CD8-positive, alpha-beta memory T cell (primary cell): ENCODE measurements around the gene KIF1B. TPM values are rescaled to one million over a fixed set of nuclear protein-coding genes. Genes with fewer than 3 reads are reported as not detected.
"Not testable (repeated sequence)": the region's sequence is repeated elsewhere in the genome, so short reads cannot be mapped to it uniquely, and the experiment has no call there.

ENCODE experiments used
- CTCF ChIA-PET: fragments of 350-600 bp; sonication (Branson Sonifier 250); formaldehyde crosslinking; loops from one replicate; lab custom pipeline; 2021; ENCODE audit warnings: antibody characterized with exemption; lab: Charles Lee
- POLR2A ChIA-PET: fragments of 350-600 bp; sonication (Branson Sonifier 250); formaldehyde crosslinking; loops from one replicate; lab custom pipeline; 2021; ENCODE audit warnings: antibody characterized with exemption; lab: Charles Lee
- DNase-seq, 5 donors: peaks; one replicate each; pipeline versions ENCODE4 v3.0.0 to v3.0.0-alpha.2; 2020 to 2022; ENCODE audit warnings: mixed read lengths in 1 of 5
- H3K27ac ChIP-seq: one replicate; pipeline ENCODE4 v1.7.0; 2013; ENCODE audit warnings: low read depth, mild to moderate bottlenecking, low read length, moderate library complexity
- H3K27me3 ChIP-seq: 2 replicates; pipeline ENCODE4 v1.7.0; 2013; ENCODE audit warnings: low read length, mild to moderate bottlenecking; ENCODE audit not compliant: insufficient read depth, poor library complexity, severe bottlenecking
- H3K36me3 ChIP-seq: 2 replicates; pipeline ENCODE4 v1.7.0; 2013; ENCODE audit warnings: mild to moderate bottlenecking, low read length, moderate library complexity; ENCODE audit not compliant: insufficient read depth
- H3K4me1 ChIP-seq: 2 replicates; pipeline ENCODE4 v1.7.0; 2013; ENCODE audit warnings: mild to moderate bottlenecking, low read length, moderate library complexity; ENCODE audit not compliant: insufficient read depth
- H3K4me3 ChIP-seq: 2 replicates; pipeline ENCODE4 v1.7.0; 2013; ENCODE audit warnings: mild to moderate bottlenecking, low read length
- H3K9me3 ChIP-seq: 2 replicates; pipeline ENCODE4 v1.7.0; 2013; ENCODE audit warnings: mild to moderate bottlenecking, low read length
- H3K27ac Mint-ChIP-seq, 8 donors: one replicate each; pipeline ENCODE4 v1.8.0; 2020 to 2021; ENCODE audit warnings: mixed read lengths in 8 of 8, mild to moderate bottlenecking in 6 of 8, inconsistent platforms in 3 of 8, moderate library complexity in 3 of 8
- H3K27me3 Mint-ChIP-seq, 2 donors: one replicate each; pipeline ENCODE4 v1.8.0; 2020 to 2021; ENCODE audit warnings: mixed read lengths in 2 of 2, mild to moderate bottlenecking in 1 of 2, moderate library complexity in 1 of 2
- H3K36me3 Mint-ChIP-seq, 3 donors: one replicate each; pipeline ENCODE4 v1.8.0; 2020 to 2021; ENCODE audit warnings: mixed read lengths in 3 of 3, inconsistent platforms in 1 of 3, mild to moderate bottlenecking in 1 of 3
- H3K4me1 Mint-ChIP-seq, 3 donors: one replicate each; pipeline ENCODE4 v1.8.0; 2020 to 2021; ENCODE audit warnings: mixed read lengths in 3 of 3, inconsistent platforms in 1 of 3, mild to moderate bottlenecking in 1 of 3
- H3K4me3 Mint-ChIP-seq, 7 donors: one replicate each; pipeline ENCODE4 v1.8.0; 2020 to 2021; ENCODE audit warnings: mixed read lengths in 7 of 7, mild to moderate bottlenecking in 6 of 7, moderate library complexity in 4 of 7, inconsistent platforms in 2 of 7
- H3K9me3 Mint-ChIP-seq, 5 donors: one replicate each; pipeline ENCODE4 v1.8.0; 2020 to 2022; ENCODE audit warnings: mixed read lengths in 5 of 5, mild to moderate bottlenecking in 3 of 5, moderate library complexity in 2 of 5, inconsistent platforms in 1 of 5
- polyA plus RNA-seq: library from polyadenylated mRNA; unstranded; fragments of 300-500 nt; fragmentation: Illumina TruSeq; gene quantifications from one replicate; pipeline ENCODE4 v1.2.3, GENCODE V29; 2021
- total RNA-seq, 2 experiments: library from RNA; stranded (reverse); gene quantifications; one replicate each; pipeline ENCODE4 v1.2.3, GENCODE V29; 2021

The KIF1B gene
- total and polyA plus RNA-seq, 3 experiments from 2014 or later: 2.6 to 17.8 (median 17.5) TPM

- CTCF ChIA-PET: interaction anchor here (2.1 kb wide), 1 partner anchor 9 kb away, joined by 18 read pairs; the partner anchor contains the start of gene KIF1B
- Mint-ChIP-seq H3K4me1 (no peaks in the 10 kb centered on the region), H3K27ac (no peak overlapping the region), H3K36me3 (no peaks in the 10 kb centered on the region), H3K9me3 (no peaks in the 10 kb centered on the region), H3K4me3 (no peak overlapping the region), H3K27me3 (peaks cover 5 to 11% of the 10 kb centered on the region in 2 donors)
- Histone ChIP-seq H3K4me3 (no peak overlapping the region), H3K9me3 (no peaks in the 10 kb centered on the region), H3K36me3 (no peaks in the 10 kb centered on the region), H3K27me3 (no peaks in the 10 kb centered on the region), H3K4me1 (no peaks in the 10 kb centered on the region), H3K27ac (no peak overlapping the region)
- POLR2A ChIA-PET: no interaction called here
- DNase-seq: no peak
Observed at GRCh38 chr1:10200620-10201019, 9.8 kb upstream of the KIF1B start.

GRCh38 chr1:10204003-10204642, 6.2 kb upstream of the KIF1B start:
- no peaks in the 10 kb centered on the region for H3K36me3 ChIP-seq
- H3K27me3 ChIP-seq: no peaks in the 10 kb centered on the region
- Mint-ChIP-seq H3K4me3 (no peak overlapping the region), H3K9me3 (no peaks in the 10 kb centered on the region), H3K36me3 (no peaks in the 10 kb centered on the region), H3K27me3 (peaks cover 3 to 9% of the 10 kb centered on the region in 2 donors), H3K4me1 (peaks cover 0 to 1% (median 1%) of the 10 kb centered on the region in 3 donors), H3K27ac (no peak overlapping the region)
- ChIA-PET CTCF (no interaction called here), POLR2A (interaction anchor here (0.7 kb wide), 1 partner anchor 12 kb away, joined by 3 read pairs; no protein-coding TSS in a partner anchor)
- H3K9me3 ChIP-seq: no peaks in the 10 kb centered on the region
- DNase-seq: no peak
- H3K4me1 ChIP-seq: peaks cover under 1% of the 10 kb centered on the region
- no peak overlapping the region for H3K27ac ChIP-seq
- H3K4me3 ChIP-seq: no peak overlapping the region

DNA sequence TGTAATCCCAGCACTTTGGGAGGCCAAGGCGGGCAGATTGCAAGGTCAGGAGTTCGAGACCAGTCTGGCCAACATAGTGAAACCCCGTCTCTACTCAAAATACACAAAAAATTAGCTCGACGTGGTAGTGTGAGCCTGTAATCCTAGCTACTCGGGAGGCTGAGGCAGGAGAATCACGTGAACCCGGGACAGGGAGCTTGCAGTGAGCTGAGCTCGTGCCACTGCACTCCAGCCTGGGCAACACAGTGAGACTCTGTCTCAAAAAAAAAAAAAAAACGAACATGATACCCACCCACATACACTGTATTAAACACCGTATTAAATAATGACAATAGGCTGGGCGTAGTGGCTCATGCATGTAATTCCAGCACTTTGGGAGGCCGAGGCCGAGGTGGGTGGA, 5.2 kb upstream of the KIF1B start:
- H3K4me3 ChIP-seq, H3K27me3 Mint-ChIP-seq, H3K36me3 Mint-ChIP-seq, H3K4me1 ChIP-seq, H3K4me3 Mint-ChIP-seq, DNase-seq, H3K27me3 ChIP-seq, POLR2A ChIA-PET, H3K9me3 Mint-ChIP-seq, H3K36me3 ChIP-seq, H3K27ac ChIP-seq, CTCF ChIA-PET, H3K27ac Mint-ChIP-seq, H3K9me3 ChIP-seq: not testable (repeated sequence)
- H3K4me1 Mint-ChIP-seq: peaks cover 3 to 11% (median 9%) of the 10 kb centered on the region in 3 donors

GRCh38 chr1:10207810-10208209, 2.6 kb upstream of the KIF1B start:
- H3K27ac ChIP-seq: no peak overlapping the region
- H3K4me3 Mint-ChIP-seq: no peak overlapping the region
- no peak overlapping the region for H3K4me3 ChIP-seq
- peaks cover 19% of the 10 kb centered on the region for H3K4me1 ChIP-seq
- peaks cover 14 to 27% (median 24%) of the 10 kb centered on the region in 3 donors for H3K4me1 Mint-ChIP-seq
- no peaks in the 10 kb centered on the region for H3K9me3 ChIP-seq
- H3K9me3 Mint-ChIP-seq: no peaks in the 10 kb centered on the region
- ChIA-PET POLR2A (no interaction called here), CTCF (interaction anchor here (3.0 kb wide), 1 partner anchor 221 kb away, joined by 37 read pairs; the partner anchor contains the start of gene CENPS)
- H3K27me3 ChIP-seq: no peaks in the 10 kb centered on the region
- peaks cover 0 to 4% (median 0%) of the 10 kb centered on the region in 3 donors for H3K36me3 Mint-ChIP-seq
- no peak overlapping the region for H3K27ac Mint-ChIP-seq
- H3K36me3 ChIP-seq: no peaks in the 10 kb centered on the region
- no peak for DNase-seq
- peaks cover 3% of the 10 kb centered on the region in 2 donors for H3K27me3 Mint-ChIP-seq

- no peak overlapping the region for H3K4me3 ChIP-seq
Observed at GRCh38 chr1:10208537-10208936, 1.8 kb upstream of the KIF1B start.

DNA sequence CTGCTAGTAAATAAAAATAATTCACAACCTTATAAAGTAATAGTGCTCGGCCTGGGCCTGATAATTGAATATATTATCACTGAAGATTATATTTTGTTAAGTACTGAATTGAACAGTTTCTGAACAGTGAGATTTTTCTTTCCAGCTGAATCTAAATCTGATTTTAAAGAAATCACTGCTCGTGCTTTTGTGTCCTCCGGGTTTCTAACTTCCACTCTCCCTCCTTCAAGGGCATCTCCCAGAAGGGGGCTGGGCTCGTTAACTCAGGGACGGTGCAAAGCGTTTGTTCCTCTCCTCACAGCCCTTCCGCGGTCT, 823 bp upstream of the KIF1B start:
- no peak for DNase-seq
- H3K27me3 ChIP-seq: no peaks in the 10 kb centered on the region
- no peaks in the 10 kb centered on the region for H3K9me3 ChIP-seq
- ChIA-PET POLR2A (interaction anchor here (0.5 to 1.4 kb wide), 3 partner anchors 9 to 189 kb away, joined by 3 to 4 read pairs (median 4); partner anchors contain the start of gene PGD), CTCF (interaction anchor here (0.7 to 3.8 kb wide), 26 partner anchors 9 to 315 kb away, joined by 3 to 37 read pairs (median 6); partner anchors contain the start of genes CENPS, LZIC, NMNAT1 and PGD)
- Mint-ChIP-seq H3K27me3 (peaks cover 0 to 3% of the 10 kb centered on the region in 2 donors), H3K9me3 (no peaks in the 10 kb centered on the region), H3K27ac (peak overlapping the region; percentile 32 to 84 (median 68)), H3K4me3 (peak overlapping the region; percentile 82 to 91 (median 88)), H3K4me1 (peaks cover 17 to 39% (median 31%) of the 10 kb centered on the region in 3 donors), H3K36me3 (peaks cover 0 to 4% (median 0%) of the 10 kb centered on the region in 3 donors)
- H3K4me3 ChIP-seq: peak overlapping the region; percentile 75
- H3K27ac ChIP-seq: peak overlapping the region; percentile 39
- peaks cover 19% of the 10 kb centered on the region for H3K4me1 ChIP-seq
- no peaks in the 10 kb centered on the region for H3K36me3 ChIP-seq

More at GRCh38 chr1:10208537-10208936, 1.8 kb upstream of the KIF1B start:
- no peak overlapping the region for H3K27ac ChIP-seq
- peak overlapping the region in 3 of 8 donors; percentile 7 to 92 (median 57) for H3K27ac Mint-ChIP-seq
- H3K4me1 Mint-ChIP-seq: peaks cover 17 to 34% (median 28%) of the 10 kb centered on the region in 3 donors
- peaks cover 0 to 4% (median 0%) of the 10 kb centered on the region in 3 donors for H3K36me3 Mint-ChIP-seq
- H3K4me3 Mint-ChIP-seq: peak overlapping the region in 6 of 7 donors; percentile 34 to 89 (median 42)
- CTCF ChIA-PET: interaction anchor here (1.4 to 3.8 kb wide), 6 partner anchors 8 to 223 kb away, joined by 3 to 37 read pairs (median 14); partner anchors contain the start of gene CENPS
- POLR2A ChIA-PET: no interaction called here
- H3K27me3 Mint-ChIP-seq: peaks cover 0 to 3% of the 10 kb centered on the region in 2 donors
- H3K9me3 ChIP-seq: no peaks in the 10 kb centered on the region
- H3K27me3 ChIP-seq: no peaks in the 10 kb centered on the region
- peaks cover 19% of the 10 kb centered on the region for H3K4me1 ChIP-seq
- DNase-seq: no peak
- H3K9me3 Mint-ChIP-seq: no peaks in the 10 kb centered on the region
- H3K36me3 ChIP-seq: no peaks in the 10 kb centered on the region

DNA sequence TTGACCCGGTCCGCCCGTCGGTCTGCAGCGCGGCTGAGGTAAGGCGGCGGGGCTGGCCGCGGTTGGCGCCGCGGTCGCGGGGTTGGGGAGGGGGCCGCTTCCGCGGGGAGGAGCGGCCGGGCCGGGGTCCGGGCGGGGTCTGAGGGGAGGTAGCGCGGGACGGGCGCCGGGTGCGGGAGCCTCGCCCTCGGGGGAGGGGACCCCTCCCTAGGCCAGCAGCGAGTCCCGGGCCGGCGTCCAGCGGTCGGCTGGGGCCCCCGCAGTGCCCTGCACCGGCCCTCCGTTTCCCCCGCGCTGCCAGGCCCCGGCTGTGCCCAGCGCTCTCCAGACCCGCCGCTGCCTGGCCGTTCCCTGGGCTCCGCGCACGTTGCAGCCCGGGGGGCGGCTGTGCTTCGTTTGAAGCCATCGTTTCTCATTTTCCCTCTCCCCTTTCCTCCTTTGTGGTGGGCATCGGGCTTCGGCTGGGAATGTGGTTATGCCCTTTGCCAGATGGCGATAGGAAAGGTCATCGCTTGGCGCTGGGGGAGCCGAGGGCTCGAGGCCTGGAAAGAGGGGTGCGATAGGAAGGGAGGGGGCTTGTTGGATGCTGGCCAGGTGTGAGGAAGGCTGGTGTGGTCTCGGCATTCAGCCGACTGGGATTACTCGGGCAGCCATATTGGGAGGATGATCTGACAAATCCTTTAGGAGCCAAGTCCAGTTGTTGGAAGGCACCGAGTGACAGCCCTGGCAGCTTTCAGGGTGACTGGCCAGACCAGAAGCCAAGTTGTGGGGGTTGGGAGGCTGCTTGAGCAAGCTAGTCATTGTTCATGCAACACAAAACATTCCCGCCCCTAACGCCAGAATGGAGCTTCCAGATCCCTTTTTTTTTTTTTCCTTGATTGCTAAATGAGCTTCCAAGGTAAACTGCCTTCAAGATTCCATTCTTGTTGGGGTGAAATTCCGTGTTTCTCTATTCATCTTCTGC, 753 bp downstream of the KIF1B start:
- DNase-seq: peak in 1 of 5 donors; percentile 10
- H3K4me3 Mint-ChIP-seq: peak overlapping the region; percentile 75 to 91 (median 83)
- H3K27ac Mint-ChIP-seq: peak overlapping the region; percentile 41 to 87 (median 70)
- H3K4me3 ChIP-seq: peak overlapping the region; percentile 70
- H3K9me3 ChIP-seq: no peaks in the 10 kb centered on the region
- CTCF ChIA-PET: interaction anchor here (0.6 to 3.8 kb wide), 30 partner anchors 9 to 313 kb away, joined by 3 to 37 read pairs (median 4); partner anchors contain the start of genes CENPS, LZIC and NMNAT1
- H3K27me3 Mint-ChIP-seq: peaks cover 0 to 3% of the 10 kb centered on the region in 2 donors
- H3K9me3 Mint-ChIP-seq: no peaks in the 10 kb centered on the region
- peaks cover 19% of the 10 kb centered on the region for H3K4me1 ChIP-seq
- POLR2A ChIA-PET: interaction anchor here (0.6 to 1.4 kb wide), 4 partner anchors 10 to 1445 kb away, joined by 4 to 5 read pairs (median 4); no protein-coding TSS in a partner anchor
- peaks cover 24 to 48% (median 41%) of the 10 kb centered on the region in 3 donors for H3K4me1 Mint-ChIP-seq
- H3K27me3 ChIP-seq: no peaks in the 10 kb centered on the region
- peaks cover 0 to 4% (median 0%) of the 10 kb centered on the region in 3 donors for H3K36me3 Mint-ChIP-seq
- H3K27ac ChIP-seq: peak overlapping the region; percentile 65
- no peaks in the 10 kb centered on the region for H3K36me3 ChIP-seq
